HepG2 (cell line): ENCODE measurements around the gene B3GALNT2. TPM values are rescaled to one million over a fixed set of nuclear protein-coding genes. Genes with fewer than 3 reads are reported as not detected.

ENCODE experiments used
- AHDC1 ChIP-seq: sonication (generic); formaldehyde crosslinking; IDR thresholded peaks from 2 replicates; pipeline ENCODE4 v1.5.1; 2020; ENCODE audit warnings: mild to moderate bottlenecking, missing genetic modification reagents, borderline replicate concordance
- ELF4 ChIP-seq: sonication (generic); formaldehyde crosslinking; IDR thresholded peaks from 2 replicates; pipeline ENCODE4 v1.5.0; 2020; ENCODE audit warnings: missing genetic modification reagents, mild to moderate bottlenecking, moderate library complexity, borderline replicate concordance
- FOXJ3 ChIP-seq: sonication (generic); formaldehyde crosslinking; IDR thresholded peaks from 2 replicates; pipeline ENCODE4 v1.4.0; 2020; ENCODE audit warnings: missing genetic modification reagents, mild to moderate bottlenecking, borderline replicate concordance
- GTF3A ChIP-seq: sonication (generic); formaldehyde crosslinking; conservative IDR thresholded peaks from 2 replicates; pipeline ENCODE4 v1.4.0; 2020; ENCODE audit warnings: mild to moderate bottlenecking, missing genetic modification reagents
- HOMEZ ChIP-seq: IDR thresholded peaks from 2 replicates; pipeline ENCODE4 v1.6.1; 2016; ENCODE audit warnings: low read depth
- IRF2 ChIP-seq: IDR thresholded peaks from 2 replicates; pipeline ENCODE4 v1.6.1; 2018; ENCODE audit warnings: missing genetic modification reagents, missing compliant biosample characterization
- MAFF ChIP-seq: IDR thresholded peaks from 2 replicates; pipeline ENCODE4 v1.6.1; 2011; ENCODE audit warnings: low read depth, low read length, improper control_type of control experiment
- NBN ChIP-seq: fragments of 450-650 bp; conservative IDR thresholded peaks from 2 replicates; pipeline ENCODE4 v1.6.1; 2017
- NCOA1 ChIP-seq: sonication (generic); formaldehyde crosslinking; IDR thresholded peaks from 2 replicates; pipeline ENCODE4 v1.9.0; 2021; ENCODE audit warnings: missing genetic modification reagents
- PAWR ChIP-seq: sonication (generic); formaldehyde crosslinking; IDR thresholded peaks from 2 replicates; pipeline ENCODE4 v1.4.0; 2020; ENCODE audit warnings: missing genetic modification reagents, mild to moderate bottlenecking, borderline replicate concordance
- PLRG1 ChIP-seq: fragments of 450-650 bp; conservative IDR thresholded peaks from 2 replicates; pipeline ENCODE4 v1.6.1; 2016
- SMARCE1 ChIP-seq: fragments of 450-650 bp; IDR thresholded peaks from 2 replicates; pipeline ENCODE4 v1.6.1; 2017; ENCODE audit warnings: borderline replicate concordance
- SPEN ChIP-seq: sonication (generic); formaldehyde crosslinking; IDR thresholded peaks from 2 replicates; pipeline ENCODE4 v1.5.1; 2020; ENCODE audit warnings: low read depth, mild to moderate bottlenecking, missing genetic modification reagents
- SRY ChIP-seq: sonication (generic); formaldehyde crosslinking; IDR thresholded peaks from 2 replicates; pipeline ENCODE4 v1.8.0; 2022; ENCODE audit warnings: mild to moderate bottlenecking, missing genetic modification reagents
- THAP7 ChIP-seq: sonication (generic); formaldehyde crosslinking; IDR thresholded peaks from 2 replicates; pipeline ENCODE4 v1.8.1; 2023; ENCODE audit warnings: mild to moderate bottlenecking, missing genetic modification reagents
- ZNF263 ChIP-seq: sonication (generic); formaldehyde crosslinking; IDR thresholded peaks from 2 replicates; pipeline ENCODE4 v1.4.0; 2020; ENCODE audit warnings: missing genetic modification reagents
- ZNF280D ChIP-seq: sonication (generic); formaldehyde crosslinking; IDR thresholded peaks from 2 replicates; pipeline ENCODE4 v1.5.1; 2020; ENCODE audit warnings: mild to moderate bottlenecking, missing genetic modification reagents
- ZNF674 ChIP-seq: sonication (generic); formaldehyde crosslinking; IDR thresholded peaks from 2 replicates; pipeline ENCODE4 v1.5.0; 2020; ENCODE audit warnings: low read depth, mild to moderate bottlenecking, missing genetic modification reagents
- ZNF780A ChIP-seq: sonication (generic); formaldehyde crosslinking; IDR thresholded peaks from 2 replicates; pipeline ENCODE4 v1.8.0; 2022; ENCODE audit warnings: mild to moderate bottlenecking, missing genetic modification reagents, moderate library complexity
- ZNF850 ChIP-seq: sonication (generic); formaldehyde crosslinking; conservative IDR thresholded peaks from 2 replicates; pipeline ENCODE4 v1.9.0; 2021; ENCODE audit warnings: mild to moderate bottlenecking, missing genetic modification reagents
- polyA plus RNA-seq, 8 experiments: library from polyadenylated mRNA; depleted of rRNA in 3 of 8; stranded (reverse) in 7 of 8; unstranded in 1 of 8; fragments of >200 nt; fragmentation: Illumina TruSeq in 4 of 8; extraction: Trizol in 4 of 8; gene quantifications; 2 replicates each; pipeline versions ENCODE4 v1.2.1 to v1.2.3, GENCODE V29; 2011 to 2016; ENCODE audit warnings: low read depth in 4 of 8, missing spikeins in 1 of 8, mixed read lengths in 1 of 8; ENCODE audit not compliant: insufficient read depth in 1 of 8
- total RNA-seq, 5 experiments: library from RNA; depleted of rRNA; stranded (reverse); fragments of >200 nt; fragmentation: Illumina TruSeq; extraction: Trizol; gene quantifications; 2 replicates each; pipeline ENCODE4 v1.2.3, GENCODE V29; 2016; ENCODE audit warnings: low read depth in 1 of 5

B3GALNT2 gene
- total and polyA plus RNA-seq, 2 of the 13 experiments (the other 11 are each of a cell fraction or from before 2014, with no cell fraction given), result 16.5 to 28.9 TPM

- TF ChIP-seq AHDC1 (CRISPR knock-in tag), result no peak
- peak; percentile 80 for TF ChIP-seq IRF2 (CRISPR knock-in tag)
- TF ChIP-seq NCOA1 (CRISPR knock-in tag), result peak; percentile 21; the same call in 1 of the 2 replicates
- TF ChIP-seq ELF4, result no peak
- no peak for TF ChIP-seq MAFF
- TF ChIP-seq SMARCE1, result no peak
- TF ChIP-seq PLRG1, result no peak
- peak; percentile 26 for TF ChIP-seq ZNF280D (CRISPR knock-in tag)
- TF ChIP-seq GTF3A, result peak; percentile 33; the same call in 1 of the 2 replicates
- peak; percentile 91 for TF ChIP-seq SPEN (CRISPR knock-in tag)
- TF ChIP-seq PAWR (CRISPR knock-in tag), result no peak
- no peak for TF ChIP-seq ZNF780A (CRISPR knock-in tag)
- TF ChIP-seq ZNF674 (CRISPR knock-in tag), result no peak
- peak; percentile 53; the same call in 1 of the 2 replicates for TF ChIP-seq HOMEZ (CRISPR knock-in tag)
- TF ChIP-seq FOXJ3 (CRISPR knock-in tag), result no peak
- TF ChIP-seq ZNF263, result peak; percentile 58; the same call in 1 of the 2 replicates
- no peak for TF ChIP-seq SRY (CRISPR knock-in tag)
- no peak for TF ChIP-seq NBN
- peak; percentile 81; the same call in 1 of the 2 replicates for TF ChIP-seq THAP7 (CRISPR knock-in tag)
- TF ChIP-seq ZNF850 (CRISPR knock-in tag), result no peak
Measured at GRCh38 chr1:235504494-235505222, 406 bp upstream of the B3GALNT2 start (continued).
